ENCODE measurements around the gene CLCN5.

DNA sequence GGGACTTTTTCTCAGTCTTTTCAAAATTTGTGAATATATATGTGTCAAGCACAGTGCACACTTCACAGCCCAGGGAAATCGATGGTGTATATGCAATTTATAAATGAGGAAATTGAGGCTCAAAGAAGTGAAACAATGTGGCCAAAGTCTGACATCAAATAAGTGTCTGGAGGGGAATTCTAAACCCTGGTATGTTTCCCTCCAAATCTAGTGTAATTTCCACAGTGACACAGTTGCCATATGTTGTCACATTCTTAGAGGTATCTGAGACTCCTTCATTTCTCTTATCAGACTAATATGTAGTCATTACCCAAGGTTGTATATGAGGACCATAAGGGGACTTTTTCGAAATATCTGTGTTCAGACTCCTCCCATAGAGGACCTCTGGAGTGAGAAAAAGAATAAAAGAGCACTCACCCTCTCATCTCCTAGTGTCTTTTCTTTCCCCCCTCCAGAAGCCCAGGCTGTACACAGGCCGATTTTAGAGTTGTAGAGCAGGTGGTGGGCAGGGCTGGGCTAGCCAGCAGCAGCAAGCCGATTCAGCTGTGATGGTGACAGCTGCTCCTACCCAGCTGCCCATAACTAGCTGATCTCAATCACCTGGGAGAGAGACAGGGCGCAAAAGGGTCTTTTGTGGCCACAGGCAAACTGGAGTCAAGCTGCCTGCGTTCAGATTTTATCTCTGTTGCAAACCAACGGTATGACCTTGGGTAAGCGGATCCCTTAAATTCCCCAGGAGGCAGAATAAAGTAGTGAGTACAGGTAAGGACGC is 55.1 kb downstream of the CLCN5 start:
- TF ChIP-seq, protein P1, sequence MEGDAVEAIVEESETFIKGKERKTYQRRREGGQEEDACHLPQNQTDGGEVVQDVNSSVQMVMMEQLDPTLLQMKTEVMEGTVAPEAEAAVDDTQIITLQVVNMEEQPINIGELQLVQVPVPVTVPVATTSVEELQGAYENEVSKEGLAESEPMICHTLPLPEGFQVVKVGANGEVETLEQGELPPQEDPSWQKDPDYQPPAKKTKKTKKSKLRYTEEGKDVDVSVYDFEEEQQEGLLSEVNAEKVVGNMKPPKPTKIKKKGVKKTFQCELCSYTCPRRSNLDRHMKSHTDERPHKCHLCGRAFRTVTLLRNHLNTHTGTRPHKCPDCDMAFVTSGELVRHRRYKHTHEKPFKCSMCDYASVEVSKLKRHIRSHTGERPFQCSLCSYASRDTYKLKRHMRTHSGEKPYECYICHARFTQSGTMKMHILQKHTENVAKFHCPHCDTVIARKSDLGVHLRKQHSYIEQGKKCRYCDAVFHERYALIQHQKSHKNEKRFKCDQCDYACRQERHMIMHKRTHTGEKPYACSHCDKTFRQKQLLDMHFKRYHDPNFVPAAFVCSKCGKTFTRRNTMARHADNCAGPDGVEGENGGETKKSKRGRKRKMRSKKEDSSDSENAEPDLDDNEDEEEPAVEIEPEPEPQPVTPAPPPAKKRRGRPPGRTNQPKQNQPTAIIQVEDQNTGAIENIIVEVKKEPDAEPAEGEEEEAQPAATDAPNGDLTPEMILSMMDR (IDR thresholded peaks at IDR 0.05): no peak
- no peak for TF ChIP-seq ZFX (IDR thresholded peaks at IDR 0.05; ENCODE audit: borderline replicate concordance)

All from 22Rv1 (cell line).